Dedifferentiated amniotic fluid mesenchymal stem cell (primary cell): ENCODE results near the gene TTI1.
A peak's percentile ranks its signal among the peaks of the same experiment; 100 is the strongest.

ENCODE experiments used
- DNase-seq: peaks from one replicate; pipeline ENCODE4 v3.0.0-alpha.2; 2016; ENCODE audit errors: extremely low spot score

The TTI1 gene

GRCh38 chr20:38033330-38034107, at the start of gene TTI1, which contains the start of gene RPRD1B:
TTI1 (minus strand) TSS chr20:38033456; CDS start chr20:38013816, 19,640 bp downstream.
RPRD1B (plus strand) TSS chr20:38033746; CDS start chr20:38033948, 202 bp downstream.
- DNase-seq: peak; percentile 85

- no peak for DNase-seq
Observed at GRCh38 chr20:38082894-38083293, 49.6 kb upstream of the TTI1 start.

DNA sequence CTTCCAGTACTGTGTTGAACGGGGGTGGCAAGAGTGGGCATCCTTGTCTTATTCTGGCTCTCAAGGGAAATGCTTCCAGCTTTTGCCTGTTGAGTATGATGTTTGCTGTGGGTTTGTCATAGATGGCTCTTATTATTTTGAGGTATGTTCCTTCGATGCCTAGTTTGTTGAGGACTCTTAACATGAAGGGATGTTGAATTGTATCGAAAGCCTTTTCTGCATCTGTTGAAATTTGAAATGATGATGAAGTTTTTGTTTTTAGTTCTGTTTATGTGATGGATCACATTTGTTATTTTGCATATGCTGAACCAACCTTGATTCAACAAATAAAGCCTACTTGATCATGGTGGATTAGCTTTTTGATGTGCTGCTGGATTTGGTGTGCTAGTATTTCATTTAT, 48.3 kb upstream of the TTI1 start:
- DNase-seq: no peak

DNA sequence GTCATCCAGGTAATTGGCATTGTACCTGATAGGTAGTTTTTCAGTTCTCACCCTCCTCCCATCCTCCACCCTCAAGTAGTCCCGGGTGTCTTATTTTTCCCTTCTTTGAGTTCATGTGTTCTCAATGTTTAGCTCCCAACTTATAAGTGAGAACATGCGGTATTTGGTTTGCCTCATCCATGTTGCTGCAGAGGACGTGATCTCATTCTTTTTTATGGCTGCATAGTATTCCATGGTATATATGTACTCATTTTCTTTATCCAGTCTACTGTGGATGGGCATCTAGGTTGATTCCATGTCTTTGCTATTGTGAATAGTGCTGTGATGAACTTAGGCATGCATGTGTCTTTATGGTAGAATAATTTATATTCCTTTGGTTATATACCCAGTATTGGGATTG, 46.1 kb upstream of the TTI1 start:
- DNase-seq: no peak

DNA sequence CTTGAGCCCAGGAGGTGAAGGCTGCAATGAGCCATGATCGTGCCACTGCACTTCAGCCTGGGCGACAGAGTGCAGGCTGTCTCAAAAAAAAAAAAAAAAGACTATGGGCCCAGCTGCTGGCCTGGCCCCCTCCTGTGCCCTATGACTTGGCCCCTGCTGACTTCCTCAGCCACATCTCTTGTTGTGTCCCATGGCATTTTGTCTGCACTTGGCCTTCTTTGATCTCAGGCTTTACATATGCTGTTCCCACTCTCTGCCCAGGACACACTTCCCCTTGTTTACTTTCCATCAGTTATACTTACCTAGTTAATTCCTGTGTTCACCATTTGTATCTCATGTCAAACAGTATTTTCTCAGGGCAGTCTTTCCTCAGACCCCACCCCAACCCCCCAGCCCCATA, 44.8 kb upstream of the TTI1 start:
- DNase-seq: no peak

- DNase-seq: no peak
Observed at GRCh38 chr20:38076548-38076947, 43.3 kb upstream of the TTI1 start.

- no peak for DNase-seq
Observed at GRCh38 chr20:38075161-38075998, 42.1 kb upstream of the TTI1 start.

GRCh38 chr20:38073307-38074071, 40.2 kb upstream of the TTI1 start:
- DNase-seq: peak; percentile 89

DNA sequence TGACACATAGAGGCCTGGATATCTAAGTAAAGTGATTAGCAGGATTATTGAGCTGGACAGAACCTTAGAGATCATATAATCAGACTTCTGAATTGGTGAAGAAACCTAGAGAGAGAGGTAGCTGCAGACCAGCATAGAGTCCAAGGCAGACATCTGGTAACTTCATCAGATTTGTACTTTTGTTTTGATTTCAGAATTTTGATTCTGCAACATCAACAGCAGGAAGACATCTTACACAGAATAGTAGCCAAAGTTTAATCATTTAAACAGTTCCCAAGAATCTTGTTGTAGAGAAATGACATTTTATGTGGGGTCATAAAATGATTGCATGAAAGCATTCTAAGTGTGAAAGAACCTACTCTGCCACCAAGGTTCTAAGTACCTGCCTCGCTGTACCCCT, 39.6 kb upstream of the TTI1 start:
- DNase-seq: no peak

DNA sequence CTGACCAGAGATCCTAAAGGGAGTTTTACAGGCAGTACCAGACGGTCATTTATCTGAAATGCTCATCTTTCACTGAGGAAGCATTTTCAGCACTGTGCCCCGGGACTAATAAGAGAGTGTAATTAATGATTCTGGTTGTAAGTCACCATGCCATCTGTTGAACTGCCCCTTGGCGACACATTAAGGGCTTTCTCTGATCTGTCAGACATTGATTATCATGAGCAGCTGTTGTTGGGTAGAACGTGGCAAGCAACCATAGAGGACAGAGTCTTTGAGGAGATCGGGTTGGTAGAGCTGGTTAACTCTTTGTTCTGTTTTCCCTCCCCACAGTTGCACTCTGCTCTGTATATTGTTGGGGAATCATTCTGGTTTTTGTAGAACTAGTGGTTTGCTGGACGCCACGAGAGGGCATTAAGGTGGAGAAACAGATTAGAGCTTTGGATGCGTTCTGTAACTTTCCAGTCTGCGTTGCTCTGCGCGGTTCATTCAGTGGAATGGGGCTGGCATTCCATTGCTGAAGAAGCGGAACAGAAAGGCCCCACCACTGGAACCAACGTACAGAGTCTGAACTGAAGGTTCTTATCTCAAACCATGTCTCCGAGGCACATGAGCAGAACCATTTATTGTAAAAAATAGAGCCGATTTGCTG, 34.6 kb upstream of the TTI1 start:
- no peak for DNase-seq

DNA sequence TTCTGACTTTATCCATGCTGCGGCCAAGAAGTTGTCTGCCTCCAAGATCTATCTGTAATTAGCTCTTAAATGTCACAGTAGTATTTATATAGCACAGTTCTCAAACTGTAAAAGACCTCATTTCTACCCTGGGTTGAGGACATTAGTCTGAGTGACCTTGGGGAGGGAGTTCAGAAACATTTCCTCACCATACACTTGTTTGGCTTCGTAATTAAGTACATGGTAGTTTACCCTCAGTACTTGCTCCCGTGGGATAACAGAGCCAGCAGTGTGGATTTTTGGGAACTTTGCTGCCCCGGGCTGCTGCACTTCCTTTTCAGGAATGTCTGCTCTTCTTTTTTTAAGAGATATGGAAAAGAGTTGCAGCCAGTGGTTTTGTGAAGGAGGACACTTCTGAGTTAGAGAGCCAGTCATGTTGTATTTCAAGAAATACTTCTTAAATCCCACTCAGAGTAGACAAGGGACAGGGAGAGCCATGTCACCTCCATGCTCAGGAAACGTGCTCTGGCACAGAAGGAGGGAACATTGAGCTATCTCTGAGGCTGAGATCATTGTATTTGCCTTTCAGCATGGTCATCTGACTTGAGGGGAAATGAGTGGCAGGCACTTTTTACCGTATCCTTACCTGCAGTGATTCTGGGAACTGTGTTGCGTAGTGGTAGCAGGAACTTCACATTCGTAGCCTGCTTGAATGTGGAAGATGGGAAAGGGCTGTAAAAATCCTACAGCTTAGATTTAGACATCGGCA, 33.9 kb upstream of the TTI1 start:
- DNase-seq: no peak

DNA sequence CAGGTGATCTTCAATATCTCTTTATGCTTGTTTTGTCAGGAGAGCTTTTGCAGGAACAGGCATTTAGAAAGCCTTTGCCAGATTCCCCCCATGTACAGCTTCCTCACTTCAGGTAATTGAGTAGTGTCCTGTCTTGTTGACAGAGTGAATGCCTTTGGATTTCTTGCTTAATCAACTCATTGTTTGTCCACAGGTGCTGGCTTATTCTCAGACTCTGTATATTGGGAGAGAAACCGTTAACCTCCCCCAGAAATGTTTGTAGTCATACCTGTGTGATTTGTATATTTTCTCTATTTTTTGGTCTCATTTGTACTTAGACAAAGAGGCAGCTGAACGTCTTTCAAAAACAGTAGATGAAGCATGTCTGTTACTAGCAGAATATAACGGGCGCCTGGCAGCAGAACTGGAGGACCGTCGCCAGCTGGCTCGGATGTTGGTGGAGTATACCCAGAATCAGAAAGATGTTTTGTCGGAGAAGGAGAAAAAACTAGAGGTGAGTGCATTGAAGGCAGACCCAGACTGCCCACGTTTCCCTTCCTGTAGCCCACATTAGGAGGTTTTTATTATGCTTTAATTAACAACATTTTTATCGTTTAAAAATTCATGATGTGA, 32.6 kb upstream of the TTI1 start:
- no peak for DNase-seq

- no peak for DNase-seq
Observed at GRCh38 chr20:38063911-38064530, 30.8 kb upstream of the TTI1 start.

DNA sequence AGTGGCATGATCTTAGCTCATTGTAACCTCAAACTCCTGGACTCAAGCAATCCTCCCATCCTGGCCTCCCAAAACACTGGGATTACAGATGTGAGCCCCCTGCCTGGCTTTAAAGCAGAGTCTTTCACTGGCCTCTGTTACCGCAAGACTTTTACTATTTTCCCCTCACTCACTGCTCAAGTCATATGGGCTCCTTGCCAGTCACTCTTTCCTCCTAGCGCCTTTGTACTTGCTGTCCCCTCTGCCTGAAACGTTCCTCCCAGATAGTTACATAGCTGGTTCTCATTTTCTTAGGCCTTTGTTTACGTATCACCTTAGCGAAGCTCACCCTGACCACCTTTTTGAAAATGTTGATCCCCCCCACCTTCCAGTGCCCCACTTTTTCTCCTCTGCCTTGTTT, 29.6 kb upstream of the TTI1 start:
- no peak for DNase-seq

GRCh38 chr20:38061109-38061508, 27.9 kb upstream of the TTI1 start:
- DNase-seq: no peak

- no peak for DNase-seq
Observed at GRCh38 chr20:38060536-38060935, 27.3 kb upstream of the TTI1 start.

DNA sequence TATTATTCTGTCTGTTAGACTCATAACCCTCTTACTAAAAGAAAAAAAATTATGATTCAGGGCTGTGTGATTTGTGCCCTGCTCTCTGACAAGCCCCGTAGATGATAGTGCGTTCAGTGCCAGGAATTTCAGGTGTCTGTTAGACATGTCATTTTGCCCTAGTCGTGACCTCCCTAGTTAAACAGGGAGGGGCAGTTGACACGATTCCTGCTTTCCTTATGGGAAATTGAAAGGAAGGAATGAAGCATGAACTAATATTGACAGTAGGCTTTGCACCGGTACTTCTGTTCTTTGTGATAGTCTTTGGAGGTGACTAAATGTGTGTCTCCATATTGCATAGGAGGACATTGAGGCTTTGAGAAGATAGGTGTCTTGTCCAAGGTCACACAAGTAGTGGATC, 26.6 kb upstream of the TTI1 start:
- DNase-seq: no peak

DNA sequence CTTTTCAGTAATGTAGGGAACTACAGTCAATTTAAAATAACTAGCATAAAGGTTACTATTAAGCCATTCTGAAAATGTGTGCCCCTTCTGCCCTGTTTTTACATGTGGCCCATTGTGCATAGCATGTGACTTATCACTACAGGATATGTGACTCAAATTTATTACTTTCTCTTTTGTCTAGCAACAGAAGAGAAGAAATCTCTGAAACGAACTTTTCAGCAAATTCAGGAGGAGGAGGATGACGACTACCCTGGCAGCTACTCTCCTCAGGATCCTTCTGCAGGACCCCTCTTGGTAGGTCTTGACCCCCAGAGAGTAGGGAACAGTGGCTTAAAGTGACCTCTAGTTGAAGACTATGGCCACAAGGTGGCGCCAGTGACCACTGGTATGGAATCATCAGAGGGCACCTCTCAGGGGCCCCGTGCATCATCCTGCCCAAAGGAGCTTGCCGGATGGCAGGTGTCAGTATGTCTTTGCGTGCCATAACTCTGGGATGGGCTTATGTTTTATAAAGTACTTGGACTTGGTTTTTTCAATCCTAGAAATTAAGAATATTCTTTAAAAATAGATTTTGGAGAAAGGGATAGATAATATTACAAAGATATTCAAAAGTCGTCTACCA, 24.2 kb upstream of the TTI1 start:
- peak; percentile 40 for DNase-seq

- no peak for DNase-seq
Observed at GRCh38 chr20:38055848-38056247, 22.6 kb upstream of the TTI1 start.

DNA sequence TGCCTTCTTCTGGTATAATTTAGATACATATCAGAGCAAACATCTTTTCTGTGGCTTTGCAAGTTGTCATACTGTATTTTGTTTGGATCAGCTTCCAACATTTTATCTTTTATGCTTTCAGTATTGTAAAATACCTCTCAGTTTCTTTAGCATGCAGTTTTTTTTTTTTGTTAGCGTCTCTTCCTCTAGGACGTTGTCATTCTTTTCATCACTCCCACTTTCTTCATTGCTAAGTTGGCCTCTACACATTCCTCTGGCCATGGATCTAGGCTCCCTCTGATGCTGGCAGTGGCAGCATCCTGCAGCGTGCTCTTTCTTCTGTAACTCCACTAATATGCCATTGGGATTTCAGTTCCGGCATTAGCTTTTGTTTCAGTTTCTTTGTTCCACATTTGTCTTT, 22.0 kb upstream of the TTI1 start:
- no peak for DNase-seq
